GM18951 (cell line): ENCODE results near the gene TNFAIP8L3.
"Not testable (repeated sequence)": the region's sequence is repeated elsewhere in the genome, so short reads cannot be mapped to it uniquely, and the experiment has no call there.

ENCODE experiments used
- POLR2A ChIP-seq: IDR thresholded peaks from 4 replicates; pipeline ENCODE4 v1.6.1; 2011; ENCODE audit warnings: mild to moderate bottlenecking; ENCODE audit not compliant: insufficient read length, insufficient read depth; ENCODE audit errors: extremely low read depth
- in situ Hi-C: fragments of 300-500 bp; cut with MboI; formaldehyde crosslinking; loops from one replicate; pipeline ENCODE4 v1.12.0; 2022; ENCODE audit warnings: low sequenced_read_pairs, mixed read lengths, inconsistent platforms; ENCODE audit not compliant: unreplicated experiment

The TNFAIP8L3 gene

DNA sequence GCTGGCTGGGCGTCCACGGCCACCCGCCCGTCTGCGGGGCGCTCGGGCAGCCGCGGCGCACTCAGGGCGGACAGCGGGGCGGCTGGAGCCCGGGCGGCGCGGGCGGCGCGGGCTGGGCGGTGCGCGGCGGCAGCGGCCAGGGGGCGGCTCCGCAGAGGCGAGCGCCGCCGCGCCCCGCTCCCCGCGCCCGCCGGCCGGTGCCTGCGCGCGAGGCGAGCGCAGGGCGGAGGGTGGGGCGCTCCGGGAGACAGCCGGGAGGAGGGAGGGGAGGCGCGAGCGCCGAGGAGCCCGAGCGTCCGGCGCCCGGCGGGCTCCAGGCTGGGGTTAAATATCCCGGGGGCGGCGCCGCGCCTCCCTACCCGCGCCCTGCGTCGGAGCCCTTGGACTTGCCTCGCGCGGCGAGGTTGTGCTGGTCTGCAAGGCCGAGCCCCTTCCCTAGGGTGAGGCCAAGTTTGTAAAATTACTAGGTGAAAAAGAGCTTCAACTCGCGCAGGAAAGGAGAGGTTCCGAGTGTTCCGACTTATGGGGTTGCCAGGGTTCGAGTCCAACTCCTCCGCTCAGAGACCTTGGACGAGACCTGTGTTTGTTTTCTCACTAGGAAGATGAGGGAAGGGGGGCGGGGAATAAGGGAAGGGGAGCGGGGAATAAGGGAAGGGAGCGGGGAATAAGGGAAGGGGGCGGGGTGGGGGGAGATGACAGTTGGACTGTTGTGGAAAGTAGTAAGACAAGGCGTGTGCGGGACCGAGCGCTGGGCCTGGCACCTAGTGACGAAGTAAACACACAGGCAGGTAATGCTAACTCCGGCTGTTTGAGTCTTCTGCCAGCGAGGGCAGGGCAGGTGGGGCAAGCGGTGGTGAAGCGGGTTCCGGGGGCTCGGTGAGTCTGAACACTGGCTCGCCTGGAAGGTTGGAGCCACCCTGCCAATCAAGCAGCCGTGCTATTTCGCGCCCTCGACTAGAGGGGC, at the start of gene TNFAIP8L3:
TSS of gene TNFAIP8L3 (minus strand) at position 301 of the 964 bp plus-strand sequence. CDS start 311 bp downstream, outside the sequence.
- in situ Hi-C loops = no loop called here
- TF ChIP-seq POLR2A = no peak

DNA sequence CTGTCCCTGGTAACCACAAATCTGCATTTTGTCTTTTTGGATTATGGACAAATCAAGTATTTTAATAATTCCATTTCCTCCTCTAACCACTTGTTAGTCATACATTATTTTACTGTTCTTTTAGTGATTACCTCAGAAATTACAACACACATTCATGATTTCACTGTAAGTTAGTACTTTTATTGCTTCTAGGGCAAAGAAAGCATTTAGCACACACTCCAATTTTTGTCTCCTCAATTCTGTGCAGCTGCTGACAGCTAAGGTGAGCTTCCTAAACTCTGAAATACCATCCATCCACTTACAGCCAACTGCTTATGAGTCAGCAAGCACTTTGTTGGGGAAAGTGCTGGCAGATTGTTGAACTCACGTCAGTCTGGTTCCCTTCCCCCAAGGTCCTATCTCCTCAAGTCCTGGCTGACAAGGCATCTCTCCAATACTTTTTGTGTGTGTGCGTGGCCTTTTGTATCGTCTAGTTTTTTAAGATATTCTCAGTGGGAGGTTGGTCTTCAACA, 49.4 kb upstream of the TNFAIP8L3 start:
- in situ Hi-C loops = no loop called here
- TF ChIP-seq POLR2A = no peak

DNA sequence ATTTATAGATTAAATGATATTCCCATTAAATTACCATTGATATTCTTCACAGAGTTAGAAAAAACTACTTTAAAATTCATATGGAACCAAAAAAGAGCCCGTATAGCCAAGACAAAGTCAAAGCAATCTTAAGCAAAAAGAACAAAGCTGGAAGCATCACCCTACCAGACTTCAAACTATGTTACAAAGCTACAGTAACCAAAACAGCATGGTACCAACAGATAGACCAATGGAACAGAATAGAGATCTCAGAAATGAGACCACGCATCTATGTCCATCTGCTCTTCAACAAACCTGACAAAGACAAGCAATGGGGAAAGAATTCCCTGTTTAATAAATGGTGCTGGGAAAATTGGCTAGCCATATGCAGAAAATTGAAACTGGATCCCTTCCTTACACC, 45.6 kb upstream of the TNFAIP8L3 start:
- in situ Hi-C loops = not testable (repeated sequence)

DNA sequence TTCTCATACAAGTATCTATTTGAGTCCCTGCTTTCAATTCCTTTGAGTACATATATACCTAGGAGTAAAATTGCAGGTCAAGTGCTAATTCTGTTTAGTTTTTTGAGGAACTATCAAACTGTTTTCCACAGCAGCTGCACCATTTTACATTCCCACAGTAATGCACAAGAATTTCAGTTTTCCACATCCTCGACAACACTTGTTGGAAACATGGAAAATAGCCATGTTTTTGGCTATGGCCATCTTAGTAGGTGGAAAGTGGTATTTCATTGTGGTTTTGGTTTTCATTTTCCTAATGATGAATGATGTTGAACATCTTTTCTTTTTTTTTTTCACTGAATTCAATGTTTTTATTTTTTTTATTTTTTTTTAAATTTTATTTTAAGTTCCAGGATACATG, 44.4 kb upstream of the TNFAIP8L3 start:
- no peak for TF ChIP-seq POLR2A
- in situ Hi-C loops = no loop called here

GRCh38 chr15:51137880-51138430, 43.2 kb upstream of the TNFAIP8L3 start:
- in situ Hi-C loops = no loop called here
- no peak for TF ChIP-seq POLR2A

GRCh38 chr15:51137024-51137423, 42.3 kb upstream of the TNFAIP8L3 start:
- no peak for TF ChIP-seq POLR2A
- in situ Hi-C loops = no loop called here

DNA sequence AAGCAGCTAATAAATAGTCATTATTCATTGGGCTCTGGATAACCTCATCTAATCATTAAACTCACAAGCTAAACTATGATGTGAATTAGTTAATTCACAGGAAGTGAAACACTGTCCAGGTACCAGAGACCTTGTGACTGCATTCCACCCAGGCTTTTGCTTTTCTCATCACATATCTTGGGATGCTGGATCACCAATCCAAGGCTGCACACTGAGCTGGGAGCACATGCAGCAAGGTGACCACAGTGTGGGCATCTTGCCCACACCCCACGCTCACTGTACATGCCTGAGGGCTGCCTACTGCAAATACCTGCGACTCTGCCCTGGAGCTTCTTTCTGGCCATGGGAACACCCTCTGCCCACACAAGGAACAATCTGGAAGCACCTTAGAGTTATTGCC, 40.6 kb upstream of the TNFAIP8L3 start:
- no peak for TF ChIP-seq POLR2A
- in situ Hi-C loops = no loop called here

DNA sequence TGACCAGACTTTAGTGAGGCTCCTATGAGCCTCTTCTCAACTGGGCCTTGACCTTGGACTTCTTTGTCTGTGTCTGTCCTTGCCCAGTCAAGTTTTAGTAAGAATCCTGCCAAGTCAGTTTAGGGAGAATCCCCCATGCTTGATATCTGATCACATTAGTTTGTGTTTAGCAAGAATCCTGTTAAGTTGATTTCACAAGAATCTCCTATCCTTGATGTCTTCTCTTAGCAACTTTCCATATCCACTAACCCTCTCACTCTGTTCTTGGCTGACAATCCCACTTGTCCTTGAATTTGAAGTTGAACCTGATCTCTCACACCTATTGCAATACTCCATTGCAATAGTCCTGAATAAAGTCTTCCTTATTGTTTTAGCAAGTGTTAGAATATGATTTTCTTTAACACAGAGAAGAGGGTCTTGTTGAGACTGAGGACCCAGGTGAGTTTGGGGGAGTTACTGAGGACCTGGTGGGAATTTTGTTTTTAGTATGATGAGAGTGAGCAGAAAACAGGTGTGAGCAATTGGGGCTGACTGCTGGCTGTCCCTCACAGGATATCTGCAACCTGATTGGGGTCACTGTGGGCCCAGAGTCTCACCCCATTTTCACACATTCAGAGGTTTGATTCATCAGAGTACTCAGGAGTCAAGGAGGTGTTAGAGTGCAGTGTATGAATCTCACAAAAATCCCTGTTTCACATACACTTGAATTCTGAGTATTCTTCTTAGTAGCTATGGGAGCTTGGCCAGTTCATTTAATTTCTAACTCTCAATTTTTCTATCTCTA, 39.9 kb upstream of the TNFAIP8L3 start:
- TF ChIP-seq POLR2A = no peak
- in situ Hi-C loops = no loop called here

DNA sequence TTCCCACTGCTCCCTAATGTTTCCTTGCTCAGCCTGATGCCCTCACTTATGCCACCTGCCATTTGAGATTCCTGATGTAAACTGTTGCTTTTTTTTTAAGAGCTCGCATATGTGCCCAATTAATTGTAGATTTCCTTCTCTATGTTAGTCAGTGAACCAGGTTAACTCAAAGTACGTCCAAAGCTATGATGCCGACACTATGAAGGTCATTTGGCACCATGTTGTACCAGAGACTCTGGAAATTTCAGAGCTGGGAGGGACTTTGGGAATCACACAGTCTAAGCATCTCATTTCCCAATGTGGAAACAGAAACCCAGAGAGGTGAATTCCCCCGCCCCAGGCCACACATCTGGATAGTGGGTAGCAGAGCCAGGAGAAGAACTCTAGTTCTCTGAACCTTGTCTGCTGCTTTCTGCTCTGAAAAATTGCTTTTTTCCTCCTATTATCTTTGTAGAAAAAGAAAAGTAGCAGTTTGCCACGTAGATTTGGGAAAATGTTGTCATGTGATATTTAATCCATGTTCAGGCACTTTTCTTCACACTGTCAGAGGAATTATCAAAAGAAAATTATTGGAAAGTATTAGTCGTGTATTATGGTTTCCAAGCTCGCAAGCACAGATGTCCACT, 38.5 kb upstream of the TNFAIP8L3 start:
- in situ Hi-C loops = no loop called here
- no peak for TF ChIP-seq POLR2A

DNA sequence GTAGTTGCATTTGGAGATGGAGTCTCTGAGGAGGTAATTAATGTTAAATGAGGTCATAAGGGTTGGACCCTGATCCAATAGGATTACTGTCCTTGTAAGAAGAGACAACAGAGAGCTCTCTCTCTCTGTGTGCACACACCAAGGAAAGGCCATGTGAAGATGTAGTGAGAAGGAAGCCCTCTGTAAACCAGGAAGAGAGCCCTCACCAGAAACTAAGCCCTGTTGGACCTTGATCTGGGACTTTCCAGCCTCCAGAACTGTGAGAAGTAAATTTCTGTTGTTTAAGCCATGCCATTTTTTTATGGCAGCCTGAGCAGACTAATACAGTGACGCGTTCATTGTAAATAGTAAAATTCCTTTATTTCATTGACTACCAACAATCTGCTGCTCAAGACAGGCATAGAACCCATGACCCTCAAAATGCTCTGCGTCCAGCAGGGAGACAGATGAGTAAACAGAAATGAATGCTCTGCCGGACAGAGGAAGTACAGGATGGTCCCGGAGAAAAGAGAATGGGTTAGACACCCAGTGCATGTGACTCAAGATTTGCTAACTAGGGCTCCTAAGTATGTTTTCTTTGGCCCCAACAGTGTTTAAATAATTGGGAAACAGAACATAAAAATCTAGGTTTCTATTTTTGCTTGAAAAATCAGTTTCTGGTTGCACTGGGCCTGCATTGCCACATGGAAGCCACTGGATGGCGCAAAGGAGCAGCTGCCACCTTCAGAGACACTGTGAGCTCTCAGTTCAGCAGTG, 37.9 kb upstream of the TNFAIP8L3 start:
- in situ Hi-C loops = no loop called here
- TF ChIP-seq POLR2A = no peak

DNA sequence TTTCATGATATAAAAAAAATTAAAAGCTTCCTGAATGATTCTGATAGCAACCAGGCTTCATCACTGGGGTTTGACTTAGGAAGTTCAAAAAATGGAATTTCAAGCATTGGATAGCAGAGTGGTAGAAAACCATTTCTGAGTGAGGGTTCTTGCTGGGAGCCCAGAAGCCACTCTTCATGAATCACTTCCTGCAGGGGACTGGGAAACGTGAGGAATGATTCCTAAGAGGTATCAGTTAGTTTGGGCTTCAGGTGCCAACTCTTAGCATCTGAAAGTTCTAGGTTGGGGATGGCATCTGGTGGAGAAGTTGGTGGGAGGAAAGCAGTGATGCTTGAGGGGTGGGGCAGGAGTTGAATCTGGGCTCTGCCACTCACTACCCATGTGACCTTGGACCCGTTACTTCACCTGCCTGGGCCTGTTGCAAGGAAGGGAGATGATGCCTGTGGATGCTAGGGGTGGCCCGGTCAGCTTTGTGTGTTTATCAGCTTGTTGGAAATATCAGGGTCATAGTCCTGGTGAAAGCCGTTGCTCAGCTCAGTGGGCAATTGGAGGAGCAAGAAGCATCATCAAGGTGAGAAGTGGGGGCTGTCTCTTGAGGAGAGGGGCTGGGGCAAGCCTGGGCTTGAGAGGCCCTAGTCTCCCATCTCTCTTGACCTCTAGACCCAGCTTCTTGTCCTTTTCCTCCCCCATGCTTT, 37.0 kb upstream of the TNFAIP8L3 start:
- in situ Hi-C loops = no loop called here
- TF ChIP-seq POLR2A = no peak

DNA sequence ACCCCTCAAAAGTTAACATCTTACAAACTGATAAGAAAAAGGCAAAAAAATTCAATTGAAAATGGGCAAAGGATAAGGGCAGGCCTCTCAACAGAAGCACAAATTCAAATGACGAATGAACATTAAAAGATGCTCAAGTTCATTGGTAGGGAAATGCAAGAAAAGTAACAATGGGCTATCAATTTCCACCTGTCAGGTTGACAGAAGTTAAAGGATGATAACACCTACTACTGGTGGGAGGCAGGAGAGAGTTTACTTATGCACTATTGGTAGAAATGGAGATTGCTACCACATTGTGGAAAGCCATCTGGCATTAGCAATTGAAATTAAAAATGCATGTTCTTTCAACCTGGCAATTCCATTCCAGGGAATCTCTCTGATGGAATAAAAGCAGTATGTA, 35.6 kb upstream of the TNFAIP8L3 start:
- in situ Hi-C loops = no loop called here

More for the DNA sequence above, 35.6 kb upstream of the TNFAIP8L3 start:
- no peak for TF ChIP-seq POLR2A
